Measurements from ENCODE around the gene PEAR1. TPM values are rescaled to one million over a fixed set of nuclear protein-coding genes. Genes with fewer than 3 reads are reported as not detected.

Gene PEAR1
- total RNA-seq, 1 donor from 2014 or later, result 9.9 TPM

DNA sequence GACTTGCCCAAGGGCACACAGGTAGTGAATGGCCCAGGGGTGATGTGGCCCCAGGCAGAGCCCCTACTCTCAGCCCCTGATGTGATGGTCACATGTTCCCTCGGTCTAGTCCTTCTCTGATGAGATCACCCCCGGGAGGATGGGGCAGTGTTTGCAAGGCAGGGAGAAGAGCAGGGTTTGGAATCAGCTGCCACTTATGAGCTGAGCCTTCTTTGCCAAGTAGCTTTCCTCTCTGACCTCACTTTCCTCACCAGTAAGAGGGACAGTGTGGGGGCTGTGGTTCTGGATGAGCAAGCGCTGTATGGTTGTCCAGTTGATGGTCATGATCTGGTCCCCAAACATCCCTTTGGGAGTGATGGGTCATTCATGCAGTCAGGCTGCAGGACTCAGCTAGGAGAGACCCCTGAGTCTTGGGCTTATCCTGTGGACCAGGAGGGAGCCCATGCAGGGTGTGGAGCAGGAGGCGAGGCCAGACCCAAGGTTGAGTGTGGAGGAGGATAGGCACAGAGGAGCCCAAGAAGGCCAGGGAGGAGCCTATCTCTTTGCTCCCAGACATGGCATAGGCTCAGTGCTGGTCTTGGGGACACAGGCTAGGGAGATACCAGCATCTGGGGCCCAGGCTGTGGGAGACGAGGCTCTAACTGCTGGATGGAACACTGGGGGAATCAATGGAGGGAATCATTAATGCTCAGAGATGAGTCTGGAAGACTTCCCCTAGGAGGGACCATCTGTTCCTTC is 15.9 kb upstream of the PEAR1 start:
- Mint-ChIP-seq H3K36me3 (ENCODE audit: low read depth) (no peaks in the 10 kb centered on the region), H3K27me3 (ENCODE audit: low read depth) (peaks cover 39% of the 10 kb centered on the region), H3K4me3 (ENCODE audit: unreplicated experiment) (no peak overlapping the region), H3K9me3 (ENCODE audit: low read depth) (no peaks in the 10 kb centered on the region), H3K4me1 (ENCODE audit: low read depth) (no peaks in the 10 kb centered on the region), H3K27ac (ENCODE audit: unreplicated experiment) (no peak overlapping the region)
- TF ChIP-seq, protein P1, sequence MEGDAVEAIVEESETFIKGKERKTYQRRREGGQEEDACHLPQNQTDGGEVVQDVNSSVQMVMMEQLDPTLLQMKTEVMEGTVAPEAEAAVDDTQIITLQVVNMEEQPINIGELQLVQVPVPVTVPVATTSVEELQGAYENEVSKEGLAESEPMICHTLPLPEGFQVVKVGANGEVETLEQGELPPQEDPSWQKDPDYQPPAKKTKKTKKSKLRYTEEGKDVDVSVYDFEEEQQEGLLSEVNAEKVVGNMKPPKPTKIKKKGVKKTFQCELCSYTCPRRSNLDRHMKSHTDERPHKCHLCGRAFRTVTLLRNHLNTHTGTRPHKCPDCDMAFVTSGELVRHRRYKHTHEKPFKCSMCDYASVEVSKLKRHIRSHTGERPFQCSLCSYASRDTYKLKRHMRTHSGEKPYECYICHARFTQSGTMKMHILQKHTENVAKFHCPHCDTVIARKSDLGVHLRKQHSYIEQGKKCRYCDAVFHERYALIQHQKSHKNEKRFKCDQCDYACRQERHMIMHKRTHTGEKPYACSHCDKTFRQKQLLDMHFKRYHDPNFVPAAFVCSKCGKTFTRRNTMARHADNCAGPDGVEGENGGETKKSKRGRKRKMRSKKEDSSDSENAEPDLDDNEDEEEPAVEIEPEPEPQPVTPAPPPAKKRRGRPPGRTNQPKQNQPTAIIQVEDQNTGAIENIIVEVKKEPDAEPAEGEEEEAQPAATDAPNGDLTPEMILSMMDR (IDR thresholded peaks at IDR 0.05), result no peak
- no peak for DNase-seq (ENCODE audit: low spot score)

DNA sequence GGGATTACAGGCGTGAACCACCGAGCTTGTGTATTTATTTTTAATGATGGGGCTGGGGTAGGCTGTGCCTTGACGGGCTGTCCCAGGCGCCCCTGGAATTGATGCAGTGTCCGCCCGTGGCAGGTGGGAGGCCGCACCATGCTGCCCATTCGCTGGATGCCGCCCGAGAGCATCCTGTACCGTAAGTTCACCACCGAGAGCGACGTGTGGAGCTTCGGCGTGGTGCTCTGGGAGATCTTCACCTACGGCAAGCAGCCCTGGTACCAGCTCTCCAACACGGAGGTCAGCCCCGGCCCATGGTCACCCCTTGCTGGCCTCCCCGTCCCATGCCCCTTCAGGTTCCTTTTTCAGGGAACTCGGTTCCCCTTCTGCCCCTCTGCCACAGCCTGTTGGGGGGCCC is 13.6 kb upstream of the PEAR1 start:
- no peaks in the 10 kb centered on the region for H3K36me3 Mint-ChIP-seq (ENCODE audit: low read depth)
- DNase-seq (ENCODE audit: low spot score), result no peak
- H3K27me3 Mint-ChIP-seq (ENCODE audit: low read depth), result peaks cover 54% of the 10 kb centered on the region
- H3K27ac Mint-ChIP-seq (ENCODE audit: unreplicated experiment), result no peak overlapping the region
- H3K4me3 Mint-ChIP-seq (ENCODE audit: unreplicated experiment), result no peak overlapping the region
- TF ChIP-seq, protein P1 (IDR thresholded peaks at IDR 0.05), result no peak
- no peaks in the 10 kb centered on the region for H3K4me1 Mint-ChIP-seq (ENCODE audit: low read depth)
- no peaks in the 10 kb centered on the region for H3K9me3 Mint-ChIP-seq (ENCODE audit: low read depth)

DNA sequence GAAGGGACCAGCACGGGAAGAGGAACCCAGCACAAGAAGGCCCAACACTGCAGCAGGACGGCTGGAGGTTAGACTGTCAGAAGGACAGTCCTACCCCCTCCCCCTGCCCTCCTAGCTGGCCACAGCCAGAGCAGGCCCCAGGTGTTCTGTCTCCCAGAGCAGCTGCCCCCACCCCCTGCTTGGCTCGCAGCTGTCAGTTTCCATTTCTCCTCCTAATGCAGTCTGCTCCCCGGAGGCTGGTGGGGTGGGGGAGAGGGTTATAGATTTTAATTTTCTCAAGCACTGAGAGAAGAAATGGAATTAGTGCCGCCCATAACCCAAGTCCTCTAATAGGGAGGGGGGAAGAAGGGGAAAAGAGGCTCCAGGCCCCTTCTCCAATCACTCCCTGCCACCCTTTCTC is 13.0 kb upstream of the PEAR1 start:
- peaks cover 54% of the 10 kb centered on the region for H3K27me3 Mint-ChIP-seq (ENCODE audit: low read depth)
- H3K27ac Mint-ChIP-seq (ENCODE audit: unreplicated experiment), result no peak overlapping the region
- no peaks in the 10 kb centered on the region for H3K36me3 Mint-ChIP-seq (ENCODE audit: low read depth)
- no peaks in the 10 kb centered on the region for H3K9me3 Mint-ChIP-seq (ENCODE audit: low read depth)
- no peak for DNase-seq (ENCODE audit: low spot score)
- H3K4me3 Mint-ChIP-seq (ENCODE audit: unreplicated experiment), result no peak overlapping the region
- TF ChIP-seq, protein P1 (IDR thresholded peaks at IDR 0.05), result no peak
- H3K4me1 Mint-ChIP-seq (ENCODE audit: low read depth), result no peaks in the 10 kb centered on the region

DNA sequence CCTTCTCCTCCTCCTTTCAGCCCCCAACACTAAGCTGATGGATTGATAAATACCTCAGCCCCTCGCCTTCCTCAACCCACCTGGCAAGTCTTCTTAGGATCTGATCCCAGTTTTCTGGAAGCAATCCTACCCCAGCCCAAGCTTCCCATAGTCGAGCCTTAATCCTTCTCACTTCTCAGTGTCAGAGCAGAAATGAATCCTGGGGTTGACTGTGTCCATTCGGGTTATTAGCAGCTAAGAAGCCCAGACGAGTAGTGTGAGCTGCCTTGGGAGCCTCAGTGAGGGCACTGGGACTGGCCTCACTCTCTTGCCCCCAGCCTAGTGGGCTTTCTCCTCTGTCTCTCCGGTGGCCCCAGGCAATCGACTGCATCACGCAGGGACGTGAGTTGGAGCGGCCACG is 12.4 kb upstream of the PEAR1 start:
- H3K27ac Mint-ChIP-seq (ENCODE audit: unreplicated experiment), result no peak overlapping the region
- no peaks in the 10 kb centered on the region for H3K4me1 Mint-ChIP-seq (ENCODE audit: low read depth)
- DNase-seq (ENCODE audit: low spot score), result no peak
- H3K27me3 Mint-ChIP-seq (ENCODE audit: low read depth), result peaks cover 54% of the 10 kb centered on the region
- no peaks in the 10 kb centered on the region for H3K9me3 Mint-ChIP-seq (ENCODE audit: low read depth)
- no peak overlapping the region for H3K4me3 Mint-ChIP-seq (ENCODE audit: unreplicated experiment)
- TF ChIP-seq, protein P1 (IDR thresholded peaks at IDR 0.05), result no peak
- H3K36me3 Mint-ChIP-seq (ENCODE audit: low read depth), result no peaks in the 10 kb centered on the region

DNA sequence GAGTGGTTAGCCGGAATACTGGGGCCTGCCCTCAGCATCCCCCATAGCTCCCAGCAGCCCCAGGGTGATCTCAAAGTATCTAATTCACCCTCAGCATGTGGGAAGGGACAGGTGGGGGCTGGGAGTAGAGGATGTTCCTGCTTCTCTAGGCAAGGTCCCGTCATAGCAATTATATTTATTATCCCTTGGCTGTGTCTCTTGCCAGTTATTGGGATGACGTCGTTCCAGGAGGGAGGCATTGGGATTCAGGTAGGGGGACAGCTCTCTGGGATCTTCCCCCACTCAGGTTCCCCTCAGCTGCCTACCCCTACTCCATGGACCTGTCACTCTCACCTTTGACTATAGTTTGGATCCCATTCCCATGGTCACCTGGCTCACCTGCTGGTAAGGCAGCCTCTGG is 11.9 kb upstream of the PEAR1 start:
- Mint-ChIP-seq H3K4me1 (ENCODE audit: low read depth) (no peaks in the 10 kb centered on the region), H3K27me3 (ENCODE audit: low read depth) (peaks cover 56% of the 10 kb centered on the region), H3K27ac (ENCODE audit: unreplicated experiment) (no peak overlapping the region), H3K36me3 (ENCODE audit: low read depth) (no peaks in the 10 kb centered on the region), H3K4me3 (ENCODE audit: unreplicated experiment) (no peak overlapping the region), H3K9me3 (ENCODE audit: low read depth) (no peaks in the 10 kb centered on the region)
- TF ChIP-seq, protein P1 (IDR thresholded peaks at IDR 0.05), result no peak
- no peak for DNase-seq (ENCODE audit: low spot score)
